NCI-H524 treated with DMSO at 0.1 percent for 48 hours (cell line): ENCODE results near the gene MRPL50.

Experiments used
- DNase-seq: peaks from one replicate; lab custom pipeline; 2025; lab: John Stamatoyannopoulos, UW

The MRPL50 gene

GRCh38 chr9:101375546-101375945, 22.9 kb downstream of the MRPL50 start:
- no peak for DNase-seq

GRCh38 chr9:101372327-101373118, 25.9 kb downstream of the MRPL50 start:
- DNase-seq: no peak

GRCh38 chr9:101371813-101372212, 26.6 kb downstream of the MRPL50 start:
- DNase-seq: no peak

GRCh38 chr9:101369884-101370531, 28.4 kb downstream of the MRPL50 start:
- DNase-seq: no peak

GRCh38 chr9:101369286-101369685, 29.1 kb downstream of the MRPL50 start:
- DNase-seq: no peak

- no peak for DNase-seq
Observed at GRCh38 chr9:101367323-101367722, 31.1 kb downstream of the MRPL50 start.

- DNase-seq: no peak
Observed at GRCh38 chr9:101366038-101366756, 32.2 kb downstream of the MRPL50 start.

GRCh38 chr9:101365181-101365580, 33.2 kb downstream of the MRPL50 start:
- DNase-seq: no peak

GRCh38 chr9:101362450-101362849, 36.0 kb downstream of the MRPL50 start:
- DNase-seq: no peak

- DNase-seq: no peak
Observed at GRCh38 chr9:101360647-101361046, 37.8 kb downstream of the MRPL50 start.

- no peak for DNase-seq
Observed at GRCh38 chr9:101359679-101360078, 38.7 kb downstream of the MRPL50 start.

- no peak for DNase-seq
Observed at GRCh38 chr9:101356619-101357018, 41.8 kb downstream of the MRPL50 start.

- DNase-seq: no peak
Observed at GRCh38 chr9:101354765-101355708, 43.4 kb downstream of the MRPL50 start.

GRCh38 chr9:101354143-101354764, 44.2 kb downstream of the MRPL50 start:
- DNase-seq: no peak

- DNase-seq: no peak
Observed at GRCh38 chr9:101353683-101354082, 44.7 kb downstream of the MRPL50 start.

- no peak for DNase-seq
Observed at GRCh38 chr9:101352892-101353463, 45.4 kb downstream of the MRPL50 start.

- DNase-seq: no peak
Observed at GRCh38 chr9:101350285-101350684, 48.1 kb downstream of the MRPL50 start.

GRCh38 chr9:101342595-101342994, 55.8 kb downstream of the MRPL50 start:
- DNase-seq: no peak

GRCh38 chr9:101341958-101342357, 56.5 kb downstream of the MRPL50 start:
- no peak for DNase-seq
